Measurements from ENCODE around the gene NCKAP5.

Gene NCKAP5

GRCh38 chr2:133266926-133267590, 301.2 kb downstream of the NCKAP5 start:
- no peak for DNase-seq (ENCODE audit: low read depth in 3 of 3)

- no peak for DNase-seq (ENCODE audit: low read depth in 3 of 3)
Measured at GRCh38 chr2:133266041-133266925, 302.0 kb downstream of the NCKAP5 start.

- DNase-seq (ENCODE audit: low read depth in 3 of 3): no peak
Measured at GRCh38 chr2:133265432-133265949, 302.8 kb downstream of the NCKAP5 start.

GRCh38 chr2:133264989-133265401, 303.3 kb downstream of the NCKAP5 start:
- no peak for DNase-seq (ENCODE audit: low read depth in 3 of 3)

GRCh38 chr2:133262893-133263292, 305.4 kb downstream of the NCKAP5 start:
- no peak for DNase-seq (ENCODE audit: low read depth in 3 of 3)

GRCh38 chr2:133255360-133255759, 312.9 kb downstream of the NCKAP5 start:
- no peak for DNase-seq (ENCODE audit: low read depth in 3 of 3)

GRCh38 chr2:133253793-133254192, 314.5 kb downstream of the NCKAP5 start:
- DNase-seq (ENCODE audit: low read depth in 3 of 3): no peak

GRCh38 chr2:133252780-133253355, 315.4 kb downstream of the NCKAP5 start:
- DNase-seq (ENCODE audit: low read depth in 3 of 3): no peak

GRCh38 chr2:133249362-133249761, 318.9 kb downstream of the NCKAP5 start:
- no peak for DNase-seq (ENCODE audit: low read depth in 3 of 3)

- DNase-seq (ENCODE audit: low read depth in 3 of 3): no peak
Measured at GRCh38 chr2:133248264-133248663, 320.0 kb downstream of the NCKAP5 start.

- no peak for DNase-seq (ENCODE audit: low read depth in 3 of 3)
Measured at GRCh38 chr2:133247631-133248030, 320.6 kb downstream of the NCKAP5 start.

- DNase-seq (ENCODE audit: low read depth in 3 of 3): no peak
Measured at GRCh38 chr2:133241224-133241571, 327.1 kb downstream of the NCKAP5 start.

- no peak for DNase-seq (ENCODE audit: low read depth in 3 of 3)
Measured at GRCh38 chr2:133240491-133241223, 327.6 kb downstream of the NCKAP5 start.

GRCh38 chr2:133235968-133236367, 332.3 kb downstream of the NCKAP5 start:
- no peak for DNase-seq (ENCODE audit: low read depth in 3 of 3)

- DNase-seq (ENCODE audit: low read depth in 3 of 3): no peak
Measured at GRCh38 chr2:133232556-133232955, 335.7 kb downstream of the NCKAP5 start.

- DNase-seq (ENCODE audit: low read depth in 3 of 3): no peak
Measured at GRCh38 chr2:133231264-133231663, 337.0 kb downstream of the NCKAP5 start.

- no peak for DNase-seq (ENCODE audit: low read depth in 3 of 3)
Measured at GRCh38 chr2:133229974-133230373, 338.3 kb downstream of the NCKAP5 start.

- DNase-seq (ENCODE audit: low read depth in 3 of 3): no peak
Measured at GRCh38 chr2:133223226-133223625, 345.0 kb downstream of the NCKAP5 start.

GRCh38 chr2:133221398-133221797, 346.9 kb downstream of the NCKAP5 start:
- no peak for DNase-seq (ENCODE audit: low read depth in 3 of 3)

GRCh38 chr2:133218204-133218603, 350.1 kb downstream of the NCKAP5 start:
- DNase-seq (ENCODE audit: low read depth in 3 of 3): no peak

GRCh38 chr2:133215477-133215876, 352.8 kb downstream of the NCKAP5 start:
- no peak for DNase-seq (ENCODE audit: low read depth in 3 of 3)

GRCh38 chr2:133213651-133214050, 354.6 kb downstream of the NCKAP5 start:
- DNase-seq (ENCODE audit: low read depth in 3 of 3): no peak
